Measurements from ENCODE around the gene RWDD4. TPM values are rescaled to one million over a fixed set of nuclear protein-coding genes. Genes with fewer than 3 reads are reported as not detected.

Gene RWDD4
- total RNA-seq: 9.7 and 10.5 TPM in 2 replicates

- peak; percentile 97 to 100 for DNase-seq (ENCODE audit: low read depth in 2 of 2)
These were observed at the start of gene RWDD4, which contains the start of gene TRAPPC11 for GRCh38 chr4:183659029-183659871. Gene RWDD4, minus strand, starts transcription at chr4:183659185. Its CDS starts 233 bp downstream, at chr4:183658952. Gene TRAPPC11, plus strand, starts transcription at chr4:183659293. Its CDS starts 4,575 bp downstream, at chr4:183663868.

GRCh38 chr4:183702492-183702891 lies 43.5 kb upstream of the RWDD4 start:
- DNase-seq (ENCODE audit: low read depth in 2 of 2): no peak

GRCh38 chr4:183700407-183700806 lies 41.4 kb upstream of the RWDD4 start:
- no peak for DNase-seq (ENCODE audit: low read depth in 2 of 2)

- DNase-seq (ENCODE audit: low read depth in 2 of 2): no peak
These were observed 39.9 kb upstream of the RWDD4 start for GRCh38 chr4:183698909-183699308.

- DNase-seq (ENCODE audit: low read depth in 2 of 2): no peak
These were observed 32.9 kb upstream of the RWDD4 start for GRCh38 chr4:183691897-183692296.

GRCh38 chr4:183691006-183691405 lies 32.0 kb upstream of the RWDD4 start:
- no peak for DNase-seq (ENCODE audit: low read depth in 2 of 2)

GRCh38 chr4:183688216-183688615 lies 29.2 kb upstream of the RWDD4 start:
- no peak for DNase-seq (ENCODE audit: low read depth in 2 of 2)

- DNase-seq (ENCODE audit: low read depth in 2 of 2): no peak
These were observed 27.5 kb upstream of the RWDD4 start for GRCh38 chr4:183686461-183686860.

GRCh38 chr4:183681119-183681518 lies 22.1 kb upstream of the RWDD4 start:
- no peak for DNase-seq (ENCODE audit: low read depth in 2 of 2)

- no peak for DNase-seq (ENCODE audit: low read depth in 2 of 2)
These were observed 16.6 kb upstream of the RWDD4 start for GRCh38 chr4:183675625-183676024.

GRCh38 chr4:183674153-183674552 lies 15.2 kb upstream of the RWDD4 start:
- DNase-seq (ENCODE audit: low read depth in 2 of 2): no peak

GRCh38 chr4:183670960-183671555 lies 12.1 kb upstream of the RWDD4 start:
- DNase-seq (ENCODE audit: low read depth in 2 of 2): no peak

GRCh38 chr4:183670251-183670650 lies 11.3 kb upstream of the RWDD4 start:
- no peak for DNase-seq (ENCODE audit: low read depth in 2 of 2)

- DNase-seq (ENCODE audit: low read depth in 2 of 2): no peak
These were observed 7.1 kb upstream of the RWDD4 start for GRCh38 chr4:183666088-183666487.

GRCh38 chr4:183659872-183660242 lies 872 bp upstream of the RWDD4 start:
- DNase-seq (ENCODE audit: low read depth in 2 of 2): peak in 1 of 2 donors; percentile 5

- DNase-seq (ENCODE audit: low read depth in 2 of 2): peak in 1 of 2 donors; percentile 14
These were observed 490 bp downstream of the RWDD4 start for GRCh38 chr4:183658362-183659028.

GRCh38 chr4:183657564-183657963 lies 1.4 kb downstream of the RWDD4 start:
- DNase-seq (ENCODE audit: low read depth in 2 of 2): no peak

GRCh38 chr4:183645326-183645725 lies 13.7 kb downstream of the RWDD4 start:
- no peak for DNase-seq (ENCODE audit: low read depth in 2 of 2)

GRCh38 chr4:183639291-183639690 lies 19.7 kb downstream of the RWDD4 start:
- DNase-seq (ENCODE audit: low read depth in 2 of 2): no peak

- DNase-seq (ENCODE audit: low read depth in 2 of 2): no peak
These were observed 20.5 kb downstream of the RWDD4 start for GRCh38 chr4:183638436-183638835.

- peak in 1 of 2 donors; percentile 17 for DNase-seq (ENCODE audit: low read depth in 2 of 2)
These were observed 21.5 kb downstream of the RWDD4 start for GRCh38 chr4:183637461-183637860.

- peak in 1 of 2 donors; percentile 39 for DNase-seq (ENCODE audit: low read depth in 2 of 2)
These were observed 22.1 kb downstream of the RWDD4 start for GRCh38 chr4:183636923-183637322.

Data from dermis microvascular lymphatic vessel endothelial cell (primary cell).